HepG2 (cell line): Measurements from ENCODE around the gene VPS18. TPM values are rescaled to one million over a fixed set of nuclear protein-coding genes. Genes with fewer than 3 reads are reported as not detected.

Experiments used
- AKNA ChIP-seq: sonication (generic); formaldehyde crosslinking; IDR thresholded peaks from 2 replicates; pipeline ENCODE4 v1.4.0; 2020; ENCODE audit warnings: missing genetic modification reagents, borderline replicate concordance
- CHD4 ChIP-seq: fragments of 200-600 bp; sonication (generic); IDR thresholded peaks from 2 replicates; pipeline ENCODE4 v1.7.0; 2017; ENCODE audit warnings: mild to moderate bottlenecking, low read length, borderline replicate concordance
- HMGXB3 ChIP-seq: sonication (generic); formaldehyde crosslinking; IDR thresholded peaks from 2 replicates; pipeline ENCODE4 v1.4.0; 2020; ENCODE audit warnings: missing genetic modification reagents, borderline replicate concordance
- JDP2 ChIP-seq: sonication (generic); formaldehyde crosslinking; IDR thresholded peaks from 2 replicates; pipeline ENCODE4 v1.8.1; 2022; ENCODE audit warnings: missing genetic modification reagents, borderline replicate concordance
- MED1 ChIP-seq: sonication (generic); formaldehyde crosslinking; IDR thresholded peaks from 2 replicates; pipeline ENCODE4 v1.4.0; 2020; ENCODE audit warnings: missing genetic modification reagents
- MTA1 ChIP-seq: sonication (generic); formaldehyde crosslinking; IDR thresholded peaks from 2 replicates; pipeline ENCODE4 v1.4.0; 2020; ENCODE audit warnings: missing genetic modification reagents, mild to moderate bottlenecking, borderline replicate concordance
- NFKBIZ ChIP-seq: IDR thresholded peaks from 2 replicates; pipeline ENCODE4 v1.6.1; 2018; ENCODE audit warnings: missing genetic modification reagents, missing compliant biosample characterization
- PRMT3 ChIP-seq: sonication (generic); formaldehyde crosslinking; IDR thresholded peaks from 2 replicates; pipeline ENCODE4 v1.8.1; 2022; ENCODE audit warnings: low read depth, mild to moderate bottlenecking, moderate library complexity, missing genetic modification reagents, borderline replicate concordance
- SOX5 ChIP-seq: IDR thresholded peaks from 2 replicates; pipeline ENCODE4 v1.6.1; 2016; ENCODE audit warnings: borderline replicate concordance
- TAF15 ChIP-seq: fragments of 200-400 bp; formaldehyde crosslinking; IDR thresholded peaks from one replicate; pipeline ENCODE4 v1.6.1; 2018; ENCODE audit warnings: mild to moderate bottlenecking, low read depth, low read length; ENCODE audit not compliant: poor library complexity, severe bottlenecking
- ZFP82 ChIP-seq: sonication (generic); formaldehyde crosslinking; IDR thresholded peaks from 2 replicates; pipeline ENCODE4 v1.5.1; 2020; ENCODE audit warnings: mild to moderate bottlenecking, missing genetic modification reagents, borderline replicate concordance
- ZNF24 ChIP-seq: fragments of 450-650 bp; IDR thresholded peaks from 2 replicates; pipeline ENCODE4 v1.6.1; 2017; ENCODE audit warnings: antibody characterized with exemption, mild to moderate bottlenecking
- ZNF781 ChIP-seq: sonication (generic); formaldehyde crosslinking; IDR thresholded peaks from 2 replicates; pipeline ENCODE4 v1.5.1; 2020; ENCODE audit warnings: borderline replicate concordance, mild to moderate bottlenecking, missing genetic modification reagents; ENCODE audit errors: not compliant biosample characterization
- ZZZ3 ChIP-seq: sonication (generic); formaldehyde crosslinking; IDR thresholded peaks from 2 replicates; pipeline ENCODE4 v1.4.0; 2020; ENCODE audit warnings: missing genetic modification reagents, mild to moderate bottlenecking, borderline replicate concordance
- polyA plus RNA-seq, 8 experiments: library from polyadenylated mRNA; depleted of rRNA in 3 of 8; stranded (reverse) in 7 of 8; unstranded in 1 of 8; fragments of >200 nt; fragmentation: Illumina TruSeq in 4 of 8; extraction: Trizol in 4 of 8; gene quantifications; 2 replicates each; pipeline versions ENCODE4 v1.2.1 to v1.2.3, GENCODE V29; 2011 to 2016; ENCODE audit warnings: low read depth in 4 of 8, missing spikeins in 1 of 8, mixed read lengths in 1 of 8; ENCODE audit not compliant: insufficient read depth in 1 of 8
- total RNA-seq, 5 experiments: library from RNA; depleted of rRNA; stranded (reverse); fragments of >200 nt; fragmentation: Illumina TruSeq; extraction: Trizol; gene quantifications; 2 replicates each; pipeline ENCODE4 v1.2.3, GENCODE V29; 2016; ENCODE audit warnings: low read depth in 1 of 5
- TF ChIP-seq, protein P1 (sequence below): IDR thresholded peaks from 2 replicates; pipeline ENCODE4 v1.6.1; 2016; ENCODE audit warnings: low read depth, borderline replicate concordance
- TF ChIP-seq, protein P2 (sequence below): sonication (generic); formaldehyde crosslinking; IDR thresholded peaks from 2 replicates; pipeline ENCODE4 v1.4.0; 2020; ENCODE audit warnings: mild to moderate bottlenecking, missing genetic modification reagents

VPS18 gene
- total and polyA plus RNA-seq, 2 of the 13 experiments (the other 11 are each of a cell fraction or from before 2014, with no cell fraction given), result 5.8 to 17.0 TPM

DNA sequence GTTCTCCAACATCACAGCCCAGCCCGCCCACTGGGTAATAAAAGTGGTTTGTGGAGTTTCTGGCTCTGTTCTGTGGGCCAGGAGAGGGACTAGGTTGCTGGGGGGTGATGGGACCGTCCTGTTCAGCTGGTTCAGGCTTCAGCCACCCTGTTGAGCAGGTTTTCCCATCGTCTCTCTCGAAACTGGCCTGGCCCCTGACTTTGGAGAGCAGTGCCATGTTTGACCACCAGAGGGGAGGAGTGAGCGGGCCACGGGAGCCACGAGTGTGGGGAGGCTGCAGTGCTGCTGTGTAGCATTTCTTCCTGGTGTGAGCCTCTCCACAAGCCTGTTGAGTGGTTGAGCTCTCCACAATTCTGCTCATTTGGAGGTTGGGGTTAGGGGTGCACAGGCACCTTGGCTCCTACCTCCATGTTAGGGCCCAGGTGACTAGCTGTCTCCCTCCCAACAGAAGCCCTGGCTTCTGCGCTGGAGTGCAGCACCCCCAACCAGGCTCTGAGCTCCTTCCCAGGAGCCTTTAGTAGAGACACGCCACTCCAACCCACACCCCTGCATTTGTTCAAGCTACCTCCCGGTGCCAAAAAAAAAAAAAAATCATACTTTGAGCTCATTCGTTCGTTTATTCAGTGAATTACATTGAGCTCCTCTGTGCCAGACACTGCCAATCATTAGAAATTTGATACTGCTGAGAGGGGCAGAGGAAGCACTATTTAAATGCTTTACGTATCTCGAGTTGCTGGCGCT lies 36.5 kb upstream of the VPS18 start (continued):
- TF ChIP-seq, protein P1, sequence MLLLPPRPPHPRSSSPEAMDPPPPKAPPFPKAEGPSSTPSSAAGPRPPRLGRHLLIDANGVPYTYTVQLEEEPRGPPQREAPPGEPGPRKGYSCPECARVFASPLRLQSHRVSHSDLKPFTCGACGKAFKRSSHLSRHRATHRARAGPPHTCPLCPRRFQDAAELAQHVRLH (CRISPR knock-in tag), result no peak
- TF ChIP-seq ZNF781 (CRISPR knock-in tag), result no peak
- TF ChIP-seq TAF15, result no peak
- no peak for TF ChIP-seq SOX5
- peak; percentile 27; the same call in 1 of the 2 replicates for TF ChIP-seq MTA1 (CRISPR knock-in tag)
- TF ChIP-seq ZZZ3, result no peak
- TF ChIP-seq ZFP82 (CRISPR knock-in tag), result no peak
- no peak for TF ChIP-seq NFKBIZ (CRISPR knock-in tag)
- TF ChIP-seq, protein P2, sequence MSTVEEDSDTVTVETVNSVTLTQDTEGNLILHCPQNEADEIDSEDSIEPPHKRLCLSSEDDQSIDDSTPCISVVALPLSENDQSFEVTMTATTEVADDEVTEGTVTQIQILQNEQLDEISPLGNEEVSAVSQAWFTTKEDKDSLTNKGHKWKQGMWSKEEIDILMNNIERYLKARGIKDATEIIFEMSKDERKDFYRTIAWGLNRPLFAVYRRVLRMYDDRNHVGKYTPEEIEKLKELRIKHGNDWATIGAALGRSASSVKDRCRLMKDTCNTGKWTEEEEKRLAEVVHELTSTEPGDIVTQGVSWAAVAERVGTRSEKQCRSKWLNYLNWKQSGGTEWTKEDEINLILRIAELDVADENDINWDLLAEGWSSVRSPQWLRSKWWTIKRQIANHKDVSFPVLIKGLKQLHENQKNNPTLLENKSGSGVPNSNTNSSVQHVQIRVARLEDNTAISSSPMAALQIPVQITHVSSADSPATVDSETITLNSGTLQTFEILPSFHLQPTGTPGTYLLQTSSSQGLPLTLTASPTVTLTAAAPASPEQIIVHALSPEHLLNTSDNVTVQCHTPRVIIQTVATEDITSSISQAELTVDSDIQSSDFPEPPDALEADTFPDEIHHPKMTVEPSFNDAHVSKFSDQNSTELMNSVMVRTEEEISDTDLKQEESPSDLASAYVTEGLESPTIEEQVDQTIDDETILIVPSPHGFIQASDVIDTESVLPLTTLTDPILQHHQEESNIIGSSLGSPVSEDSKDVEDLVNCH (CRISPR knock-in tag), result no peak
- 0 out of 2 replicates have a peak, but pooled peaks have one; percentile 22 for TF ChIP-seq MED1
- TF ChIP-seq ZNF24, result peak; percentile 88
- TF ChIP-seq AKNA (CRISPR knock-in tag), result no peak
- TF ChIP-seq JDP2, result no peak
- TF ChIP-seq HMGXB3, result no peak; the same call in 1 of the 2 replicates
- no peak for TF ChIP-seq PRMT3 (CRISPR knock-in tag)
- TF ChIP-seq CHD4, result no peak
